HUES64 (cell line): ENCODE results near the gene FN3KRP.
A peak's percentile ranks its signal among the peaks of the same experiment; 100 is the strongest.

Source experiments
- H3K27ac ChIP-seq: 2 replicates; pipeline ENCODE4 v1.7.0; 2013; ENCODE audit warnings: low read depth, low read length, inconsistent platforms
- H3K27me3 ChIP-seq: 2 replicates; pipeline ENCODE4 v1.6.1; 2013; ENCODE audit warnings: mild to moderate bottlenecking, low read length; ENCODE audit not compliant: insufficient read depth
- H3K36me3 ChIP-seq: 2 replicates; pipeline ENCODE4 v1.6.1; 2013; ENCODE audit warnings: mild to moderate bottlenecking, low read length; ENCODE audit not compliant: insufficient read depth
- H3K4me1 ChIP-seq: 2 replicates; pipeline ENCODE4 v1.6.1; 2013; ENCODE audit warnings: mild to moderate bottlenecking, low read length, moderate library complexity; ENCODE audit not compliant: insufficient read depth
- H3K4me3 ChIP-seq: 2 replicates; pipeline ENCODE4 v1.5.1; 2013; ENCODE audit warnings: mild to moderate bottlenecking, low read length, moderate library complexity
- H3K9ac ChIP-seq: 2 replicates; pipeline ENCODE4 v1.6.1; 2013; ENCODE audit warnings: mild to moderate bottlenecking, low read depth, low read length
- H3K9me3 ChIP-seq: 2 replicates; pipeline ENCODE4 v1.6.1; 2013; ENCODE audit warnings: low read depth, low read length; ENCODE audit not compliant: insufficient read depth
- WGBS: fragments of 150-250, 120-280 bp; methylation state at CpG from one replicate; pipeline ENCODE4 v1.1.7; 2013; ENCODE audit warnings: missing lambda C conversion rate; 5-methylcytosine and 5-hydroxymethylcytosine counted together

Gene FN3KRP

DNA sequence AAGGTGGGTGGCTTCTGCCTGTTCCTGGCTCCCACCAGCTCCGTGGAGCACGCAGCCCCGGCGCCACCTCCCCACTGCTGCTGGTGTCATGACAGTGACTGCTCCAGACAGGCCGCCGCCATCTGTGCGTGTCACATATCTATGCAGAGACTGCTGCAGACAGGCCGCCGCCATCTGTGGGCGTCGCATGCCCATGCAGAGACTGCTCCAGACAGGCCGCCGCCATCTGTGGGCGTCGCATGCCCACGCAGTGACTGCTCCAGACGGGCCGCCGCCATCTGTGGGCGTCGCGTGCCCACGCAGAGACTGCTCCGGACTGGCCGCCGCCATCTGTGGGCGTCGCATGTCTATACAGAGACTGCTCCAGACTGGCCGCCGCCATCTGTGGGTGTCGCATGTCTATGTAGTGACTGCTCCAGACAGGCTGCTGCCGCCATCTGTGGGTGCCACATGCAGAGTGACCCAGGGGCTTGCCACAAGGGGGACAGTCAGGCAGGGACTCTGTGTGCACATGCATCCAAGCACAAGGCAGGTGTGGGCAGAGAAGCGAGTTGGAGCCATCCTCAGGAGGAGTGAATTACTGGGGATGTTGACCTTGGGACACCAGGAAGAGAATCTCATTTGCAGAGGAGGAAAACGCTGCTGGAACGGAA, 3.3 kb upstream of the FN3KRP start:
- H3K27ac ChIP-seq: no peak overlapping the region
- no peaks in the 10 kb centered on the region for H3K36me3 ChIP-seq
- no peaks in the 10 kb centered on the region for H3K9me3 ChIP-seq
- H3K4me3 ChIP-seq: no peak overlapping the region
- H3K4me1 ChIP-seq: no peaks in the 10 kb centered on the region
- no peaks in the 10 kb centered on the region for H3K27me3 ChIP-seq
- WGBS: 90% methylated on average over 35 of the region's 35 CpGs
- H3K9ac ChIP-seq: no peak overlapping the region

DNA sequence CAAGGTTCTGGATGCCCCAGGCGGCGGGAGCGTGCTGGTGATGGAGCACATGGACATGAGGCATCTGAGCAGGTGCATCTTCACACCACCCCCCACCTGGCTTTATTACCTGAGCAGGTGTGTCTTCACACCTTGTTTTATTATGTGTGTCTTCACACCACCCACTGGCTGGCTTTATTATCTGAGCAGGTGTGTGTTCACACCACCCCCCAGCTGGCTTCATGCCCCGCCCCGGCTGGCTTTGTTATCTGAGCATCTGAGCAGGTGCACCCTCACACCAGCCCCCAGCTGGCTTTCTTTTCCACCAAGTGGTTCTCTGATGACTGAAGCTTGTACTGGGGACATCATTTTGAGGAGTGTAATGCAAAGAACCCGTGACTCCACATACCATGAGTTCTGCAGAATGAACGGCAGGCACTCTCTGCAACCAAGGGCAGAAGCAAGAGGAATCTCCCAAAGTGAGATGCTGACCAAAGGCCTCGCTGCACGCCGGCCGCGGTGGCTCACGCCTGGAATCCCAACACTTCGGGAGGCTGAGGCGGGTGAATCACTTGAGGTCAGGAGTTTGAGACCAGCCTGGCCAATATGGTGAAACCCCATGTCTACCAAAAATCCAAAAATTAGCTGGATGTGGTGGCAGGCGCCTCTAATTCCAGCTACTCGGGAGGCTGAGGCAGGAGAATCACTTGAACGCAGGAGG, 2.6 kb downstream of the FN3KRP start:
- no peaks in the 10 kb centered on the region for H3K27me3 ChIP-seq
- H3K36me3 ChIP-seq: peaks cover 35% of the 10 kb centered on the region
- H3K9me3 ChIP-seq: no peaks in the 10 kb centered on the region
- no peaks in the 10 kb centered on the region for H3K4me1 ChIP-seq
- 96% methylated on average over 18 of the region's 18 CpGs for WGBS
- no peak overlapping the region for H3K9ac ChIP-seq
- no peak overlapping the region for H3K4me3 ChIP-seq
- no peak overlapping the region for H3K27ac ChIP-seq

DNA sequence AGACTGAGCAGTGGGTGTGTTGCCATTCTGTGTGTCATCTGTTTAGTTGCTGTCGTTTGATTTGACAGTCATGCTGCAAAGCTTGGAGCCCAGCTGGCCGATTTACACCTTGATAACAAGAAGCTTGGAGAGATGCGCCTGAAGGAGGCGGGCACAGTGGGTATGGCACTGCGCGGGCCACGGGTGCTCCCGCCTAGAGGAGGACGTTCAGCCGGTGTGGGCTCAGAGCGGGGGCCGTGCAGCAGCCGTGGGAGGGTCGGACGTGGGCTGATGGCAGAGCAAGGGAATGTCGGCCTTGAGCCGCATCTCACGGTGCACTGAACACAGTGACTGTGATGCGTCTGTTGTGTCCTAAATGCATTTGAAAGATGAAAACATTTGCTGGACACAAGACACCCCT, 3.7 kb downstream of the FN3KRP start:
- H3K36me3 ChIP-seq: peaks cover 35% of the 10 kb centered on the region
- H3K4me3 ChIP-seq: no peak overlapping the region
- H3K27ac ChIP-seq: no peak overlapping the region
- 96% methylated on average over 19 of the region's 19 CpGs for WGBS
- H3K9ac ChIP-seq: no peak overlapping the region
- no peaks in the 10 kb centered on the region for H3K4me1 ChIP-seq
- no peaks in the 10 kb centered on the region for H3K9me3 ChIP-seq
- no peaks in the 10 kb centered on the region for H3K27me3 ChIP-seq

DNA sequence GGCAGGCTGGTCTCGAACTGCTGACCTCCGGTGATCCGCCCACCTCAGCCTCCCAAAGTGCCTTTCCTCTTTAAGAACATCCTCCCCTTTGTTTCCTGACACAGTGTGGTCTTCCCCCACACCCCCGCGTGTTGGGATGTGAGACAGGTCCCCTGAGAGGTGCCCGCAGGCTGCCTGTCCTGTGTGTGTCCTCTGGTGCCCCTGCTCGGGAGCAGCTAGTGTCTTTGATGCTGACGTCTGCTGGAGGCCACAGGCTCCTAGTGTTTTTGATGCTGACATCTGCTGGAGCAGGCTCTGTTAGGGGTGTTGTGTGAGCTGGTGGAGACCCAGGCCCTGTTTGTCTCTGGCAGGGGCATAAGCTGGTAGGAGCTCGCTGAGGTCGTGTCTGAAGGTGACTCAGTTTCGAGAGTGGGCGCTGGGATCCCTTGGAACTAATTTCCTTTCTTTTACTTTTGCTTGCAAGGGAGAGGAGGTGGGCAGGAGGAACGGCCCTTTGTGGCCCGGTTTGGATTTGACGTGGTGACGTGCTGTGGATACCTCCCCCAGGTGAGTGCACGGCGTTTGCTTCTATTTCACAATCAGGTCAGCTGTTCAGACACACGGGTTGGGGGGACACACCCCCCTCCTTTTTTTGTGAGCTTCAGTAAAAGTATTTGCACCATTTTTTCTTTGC, 6.0 kb downstream of the FN3KRP start:
- Histone ChIP-seq H3K27ac (no peak overlapping the region), H3K9me3 (no peaks in the 10 kb centered on the region), H3K36me3 (peaks cover 49% of the 10 kb centered on the region), H3K4me3 (no peak overlapping the region), H3K4me1 (no peaks in the 10 kb centered on the region), H3K27me3 (no peaks in the 10 kb centered on the region), H3K9ac (no peak overlapping the region)
- WGBS: 93% methylated on average over 19 of the region's 19 CpGs

DNA sequence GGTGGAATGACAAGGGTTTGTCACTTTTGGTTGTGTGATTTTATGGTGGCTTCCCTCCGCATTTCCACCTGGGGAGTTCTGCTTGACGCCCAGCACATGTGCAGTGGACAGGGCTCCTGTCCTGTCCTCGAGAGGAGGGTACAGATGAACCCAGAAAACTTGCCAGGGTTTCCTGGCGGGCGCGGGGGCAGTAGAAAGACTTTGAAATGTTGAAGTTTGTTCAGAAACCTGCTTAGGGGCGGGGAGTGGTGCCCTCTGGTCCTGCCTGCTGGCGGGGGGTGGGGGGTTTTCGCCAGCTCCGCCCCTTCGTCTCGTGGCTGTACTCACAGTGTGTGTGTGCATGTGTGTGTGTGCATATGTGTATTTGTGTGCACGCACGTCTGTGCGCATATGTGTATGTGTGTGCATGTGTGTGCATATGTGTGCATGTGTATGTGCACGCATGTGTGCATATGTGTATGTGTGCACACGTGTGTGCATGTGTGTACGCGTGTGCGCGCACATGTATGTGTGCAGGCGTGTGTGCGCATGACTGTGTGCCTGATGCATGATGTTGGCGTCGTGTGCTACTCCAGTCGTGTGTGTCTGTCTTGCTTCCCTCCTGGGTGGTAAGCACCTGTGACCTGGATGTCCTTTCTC, 6.8 kb downstream of the FN3KRP start:
- H3K4me3 ChIP-seq: no peak overlapping the region
- no peaks in the 10 kb centered on the region for H3K27me3 ChIP-seq
- no peaks in the 10 kb centered on the region for H3K4me1 ChIP-seq
- no peak overlapping the region for H3K27ac ChIP-seq
- no peaks in the 10 kb centered on the region for H3K9me3 ChIP-seq
- no peak overlapping the region for H3K9ac ChIP-seq
- 95% methylated on average over 26 of the region's 26 CpGs for WGBS
- peaks cover 54% of the 10 kb centered on the region for H3K36me3 ChIP-seq

DNA sequence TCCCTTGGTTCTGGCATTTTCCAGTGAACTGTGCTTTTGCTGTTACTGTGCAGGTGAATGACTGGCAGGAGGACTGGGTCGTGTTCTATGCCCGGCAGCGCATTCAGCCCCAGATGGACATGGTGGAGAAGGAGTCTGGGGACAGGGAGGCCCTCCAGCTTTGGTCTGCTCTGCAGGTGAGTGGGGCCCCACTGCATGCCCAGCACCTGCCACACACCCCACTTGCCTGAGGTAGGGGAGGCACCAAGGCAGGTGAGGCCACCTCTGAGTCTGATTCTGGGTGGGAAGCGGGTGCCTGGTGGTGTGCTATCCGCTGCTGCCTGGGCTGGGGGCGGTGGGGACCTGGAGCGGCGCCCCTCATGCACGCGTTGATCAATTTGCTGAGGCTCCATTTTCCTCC, 9.9 kb downstream of the FN3KRP start:
- no peak overlapping the region for H3K4me3 ChIP-seq

DNA sequence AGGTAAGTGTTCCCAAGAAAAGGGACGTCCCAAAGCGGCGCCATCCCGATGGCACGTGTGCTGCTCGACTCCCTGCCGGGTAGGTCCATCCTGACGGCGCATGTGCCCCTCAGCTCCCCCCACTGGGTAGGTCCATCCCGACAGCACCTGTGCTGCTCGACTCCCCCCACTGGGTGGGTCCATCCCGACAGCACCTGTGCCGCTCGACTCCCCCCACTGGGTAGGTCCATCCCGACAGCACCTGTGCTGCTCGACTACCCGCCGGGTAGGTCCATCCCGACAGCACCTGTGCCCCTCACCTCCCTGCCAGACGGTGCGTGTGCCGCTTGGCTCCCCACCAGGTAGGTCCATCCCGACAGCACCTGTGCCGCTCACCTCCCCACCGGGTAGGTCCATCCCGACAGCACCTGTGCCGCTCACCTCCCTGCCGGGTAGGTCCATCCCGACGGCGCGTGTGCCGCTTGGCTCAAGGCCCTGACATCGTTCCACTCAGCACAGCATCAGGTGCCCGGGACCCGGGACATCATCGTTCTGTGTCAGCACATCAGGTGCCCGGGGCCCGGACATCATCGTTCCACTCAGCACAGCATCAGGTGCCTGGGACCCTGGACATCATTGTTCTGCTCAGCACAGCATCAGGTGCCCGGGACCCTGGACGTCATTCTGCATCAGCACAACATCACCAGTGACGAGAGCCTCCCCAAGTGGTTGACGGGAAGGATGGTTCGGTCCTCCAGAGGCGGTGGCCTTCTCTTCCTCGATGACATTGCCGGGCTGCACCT, 13.2 kb downstream of the FN3KRP start:
- Histone ChIP-seq H3K9me3 (peaks cover 7% of the 10 kb centered on the region; the same call in 1 of the 2 replicates), H3K4me3 (no peak overlapping the region), H3K27me3 (no peaks in the 10 kb centered on the region), H3K9ac (no peak overlapping the region), H3K36me3 (peaks cover 24% of the 10 kb centered on the region), H3K27ac (no peak overlapping the region), H3K4me1 (no peaks in the 10 kb centered on the region)
- WGBS: 88% methylated on average over 48 of the region's 48 CpGs

More for the DNA sequence above, 9.9 kb downstream of the FN3KRP start:
- WGBS: 95% methylated on average over 10 of the region's 10 CpGs
- no peak overlapping the region for H3K9ac ChIP-seq
- H3K9me3 ChIP-seq: no peaks in the 10 kb centered on the region
- no peak overlapping the region for H3K27ac ChIP-seq
- no peaks in the 10 kb centered on the region for H3K27me3 ChIP-seq
- no peaks in the 10 kb centered on the region for H3K4me1 ChIP-seq
- peaks cover 33% of the 10 kb centered on the region for H3K36me3 ChIP-seq

DNA sequence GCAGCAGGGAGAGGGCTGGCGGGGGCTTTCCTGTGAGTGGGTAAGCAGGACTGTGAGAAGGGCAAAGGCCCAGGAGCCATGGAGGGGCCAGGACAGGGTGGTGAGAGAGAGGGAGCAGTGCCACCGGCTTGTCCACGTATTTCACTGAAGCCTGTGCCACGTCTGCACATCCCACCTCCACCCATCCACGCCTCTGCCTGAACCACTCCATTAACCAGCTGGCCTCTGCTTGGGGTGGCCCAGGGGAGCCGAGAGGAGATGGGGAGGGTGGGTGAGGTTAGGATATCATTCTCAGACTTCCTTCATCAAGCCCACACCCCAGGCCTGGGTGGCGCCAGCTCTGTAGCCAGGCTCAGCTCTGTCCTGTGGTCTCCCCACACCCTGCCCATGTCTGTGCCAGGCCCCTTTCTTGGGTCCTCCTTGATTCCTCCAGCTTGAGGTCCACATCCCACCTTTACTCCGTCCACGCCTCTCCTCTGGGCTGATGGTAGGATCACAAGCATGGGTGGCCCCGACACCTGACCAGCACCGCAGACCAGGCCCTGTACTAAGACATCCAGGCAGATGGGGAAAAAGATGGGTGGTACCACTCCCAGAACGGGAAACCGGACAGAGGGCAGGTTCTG, 15.7 kb downstream of the FN3KRP start:
- Histone ChIP-seq H3K4me1 (no peaks in the 10 kb centered on the region), H3K9ac (no peak overlapping the region), H3K27me3 (no peaks in the 10 kb centered on the region)

DNA sequence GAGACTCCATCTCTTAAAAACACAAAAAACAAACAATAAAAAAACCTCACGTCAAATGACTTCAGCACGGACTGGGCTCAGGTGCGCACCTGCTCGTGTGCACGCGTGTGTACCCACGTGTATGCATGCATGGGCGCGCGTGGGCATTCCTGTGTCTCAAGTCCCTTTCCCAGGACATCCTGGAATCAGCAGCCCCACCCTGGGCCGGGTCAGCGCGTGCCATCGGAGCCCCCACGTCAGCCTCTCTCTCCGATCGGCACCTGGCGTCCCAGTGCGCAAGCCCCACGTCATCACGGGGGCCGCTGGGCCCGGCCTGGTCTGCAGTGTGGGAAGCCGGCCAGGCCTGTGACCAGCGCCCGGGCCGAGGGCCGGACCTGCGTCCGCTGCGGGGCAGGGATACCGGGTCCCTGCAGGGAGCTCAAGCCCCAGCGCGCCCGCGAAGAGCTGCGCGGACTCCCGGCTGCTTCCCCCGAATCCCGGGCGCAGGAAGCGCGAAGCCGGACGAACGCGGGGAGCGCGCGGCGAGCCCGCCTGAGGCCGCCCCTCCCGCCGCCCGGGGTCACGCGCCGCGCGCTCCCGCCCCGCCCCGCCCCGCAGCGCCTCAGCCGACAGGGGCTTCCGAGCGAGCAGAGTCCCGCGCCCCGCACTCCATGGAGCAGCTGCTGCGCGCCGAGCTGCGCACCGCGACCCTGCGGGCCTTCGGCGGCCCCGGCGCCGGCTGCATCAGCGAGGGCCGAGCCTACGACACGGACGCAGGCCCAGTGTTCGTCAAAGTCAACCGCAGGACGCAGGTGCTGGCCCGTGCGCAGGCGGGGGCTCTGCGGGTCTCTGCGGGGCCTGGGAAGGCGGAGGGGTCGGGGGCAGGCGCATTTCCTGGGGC, 18.7 kb downstream of the FN3KRP start, which contains the start of gene FN3K:
Gene FN3K, plus strand, starts transcription at position 629 of the 880 bp plus-strand sequence. Its CDS starts 22 bp downstream, at position 651.
- H3K4me3 ChIP-seq: peak within 1 kb of the TSS; percentile 60
- WGBS: 7% methylated on average over 101 of the region's 101 CpGs
- H3K27me3 ChIP-seq: no peaks in the 10 kb centered on the region
- H3K9me3 ChIP-seq: peaks cover 13% of the 10 kb centered on the region; the same call in 1 of the 2 replicates
- H3K27ac ChIP-seq: no peak within 1 kb of the TSS
- peaks cover 19% of the 10 kb centered on the region for H3K36me3 ChIP-seq
- H3K9ac ChIP-seq: peak within 1 kb of the TSS; percentile 79
- H3K4me1 ChIP-seq: no peaks in the 10 kb centered on the region

More for the DNA sequence above, 15.7 kb downstream of the FN3KRP start:
- Histone ChIP-seq H3K4me3 (no peak overlapping the region), H3K9me3 (peaks cover 7% of the 10 kb centered on the region; the same call in 1 of the 2 replicates), H3K27ac (no peak overlapping the region), H3K36me3 (peaks cover 13% of the 10 kb centered on the region)
- WGBS: 95% methylated on average over 9 of the region's 13 CpGs
